Activated naive CD4-positive, alpha-beta T cell treated with anti-CD3 and anti-CD28 coated beads, Interleukin-2, amount 50 U/mL, for 16 hours (primary cell): ENCODE measurements around the gene NOXRED1.
"Not testable (repeated sequence)": the region's sequence is repeated elsewhere in the genome, so short reads cannot be mapped to it uniquely, and the experiment has no call there.

ENCODE experiments used
- DNase-seq: peaks from one replicate; pipeline ENCODE4 v3.0.0-alpha.2; 2020

The NOXRED1 gene, protein sequence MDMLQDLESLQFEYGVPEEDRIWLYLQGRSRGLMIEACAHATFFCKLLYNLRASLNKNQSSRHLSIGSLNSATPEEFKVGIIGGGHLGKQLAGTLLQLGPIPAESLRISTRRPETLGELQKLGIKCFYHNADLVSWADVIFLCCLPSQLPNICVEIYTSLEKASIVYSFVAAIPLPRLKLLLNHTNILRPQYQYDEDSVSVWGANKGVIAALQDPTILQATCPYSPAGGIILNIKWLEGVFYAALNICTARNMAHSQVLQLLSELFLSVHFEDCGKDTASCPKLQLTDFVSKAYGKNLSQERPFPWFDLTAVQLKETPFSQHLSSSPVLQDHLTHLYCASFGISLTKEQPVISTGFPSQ

GRCh38 chr14:77423423-77423822 lies at the start of gene NOXRED1:
Gene NOXRED1, minus strand, starts transcription at chr14:77423523. Its CDS starts 634 bp downstream, at chr14:77422889.
- DNase-seq: no peak

- no peak for DNase-seq
These were observed 47.0 kb upstream of the NOXRED1 start for GRCh38 chr14:77470224-77470870.

DNA sequence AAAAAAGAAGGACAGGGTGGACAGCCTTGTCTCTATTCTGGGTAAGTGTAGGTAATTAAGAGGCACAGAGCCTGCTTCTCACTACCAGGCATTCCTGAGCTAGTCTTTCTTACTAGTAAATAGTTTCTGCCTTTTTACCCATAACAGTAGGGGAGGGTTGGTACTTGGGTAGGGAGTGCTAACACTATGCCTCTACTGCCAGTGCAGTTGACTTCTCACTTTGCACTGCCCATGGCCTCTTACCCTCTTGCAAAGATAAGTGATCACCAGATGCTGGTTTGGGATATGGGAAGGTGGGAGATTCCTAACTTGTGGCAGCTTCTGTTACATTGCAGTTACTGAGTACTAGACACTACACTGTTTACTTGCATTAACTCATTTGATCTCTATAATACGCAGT lies 46.2 kb upstream of the NOXRED1 start:
- DNase-seq: no peak

GRCh38 chr14:77469067-77469505 lies 45.8 kb upstream of the NOXRED1 start:
- DNase-seq: no peak

DNA sequence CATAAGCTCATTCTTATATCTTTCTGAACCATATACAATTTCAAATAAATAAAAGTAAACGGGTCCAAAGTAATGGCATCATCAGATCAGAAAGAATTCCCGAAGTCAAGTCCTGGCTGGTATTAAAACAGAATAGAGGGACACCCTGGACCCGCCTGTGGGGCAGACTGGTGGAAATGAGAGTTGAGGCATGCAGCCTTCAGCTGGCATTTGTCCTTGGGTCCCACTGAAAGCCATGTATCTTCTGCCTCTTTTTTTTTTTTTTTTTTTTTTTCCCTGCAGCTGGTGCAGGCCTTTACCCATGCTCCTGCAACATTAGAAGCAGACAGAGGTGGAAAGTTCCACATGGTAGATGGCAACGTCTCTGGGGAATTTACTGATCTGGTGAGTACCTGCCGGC lies 44.5 kb upstream of the NOXRED1 start:
- DNase-seq: no peak

GRCh38 chr14:77459072-77459723 lies 35.9 kb upstream of the NOXRED1 start:
- peak; percentile 67 for DNase-seq

DNA sequence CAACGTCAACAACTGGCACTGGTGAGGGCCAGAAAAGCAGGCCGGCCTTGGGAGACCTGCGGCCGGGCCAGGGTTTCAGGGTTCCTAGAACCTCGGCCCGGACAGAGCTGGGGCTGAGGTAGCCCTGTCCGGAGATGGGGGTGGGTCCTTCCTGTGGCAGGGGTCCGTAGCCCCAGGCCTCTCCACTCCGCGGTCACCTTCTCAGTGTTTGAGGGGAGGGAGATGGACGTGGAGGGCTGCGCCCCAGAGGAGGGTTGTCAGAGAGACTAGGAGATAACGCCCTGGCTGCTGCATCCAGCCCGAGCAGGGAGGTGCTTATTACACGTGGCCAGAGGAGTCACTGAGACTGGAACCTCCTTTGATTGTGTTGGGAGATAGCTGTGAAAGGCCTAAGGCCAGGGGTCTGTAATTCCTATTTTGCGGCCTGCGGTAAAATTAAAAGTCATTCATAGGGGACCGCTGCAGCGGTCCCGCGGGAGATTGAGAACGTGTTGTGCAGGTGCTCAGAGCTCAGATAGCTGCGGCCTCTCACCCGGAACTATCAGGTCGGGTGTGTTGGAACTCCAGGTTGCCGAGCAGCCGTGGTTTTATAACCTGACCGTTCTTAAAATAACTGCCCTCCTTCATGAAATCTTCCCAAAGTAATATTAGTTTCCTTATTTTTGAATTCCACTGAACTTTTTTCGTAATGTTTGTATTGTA lies 35.1 kb upstream of the NOXRED1 start:
- peak; percentile 36 for DNase-seq

GRCh38 chr14:77457522-77458248 lies 34.4 kb upstream of the NOXRED1 start, which contains the start of the genes AHSA1 and VIPAS39:
Gene AHSA1, plus strand, starts transcription at chr14:77458093. Its CDS starts 97 bp downstream, at chr14:77458190.
Gene VIPAS39, minus strand, starts transcription at chr14:77457601. Its CDS starts 3,499 bp downstream, at chr14:77454102.
- DNase-seq: peak; percentile 92

GRCh38 chr14:77457115-77457521 lies 33.8 kb upstream of the NOXRED1 start:
- DNase-seq: peak; percentile 13

- no peak for DNase-seq
These were observed 32.8 kb upstream of the NOXRED1 start for GRCh38 chr14:77455966-77456640.

DNA sequence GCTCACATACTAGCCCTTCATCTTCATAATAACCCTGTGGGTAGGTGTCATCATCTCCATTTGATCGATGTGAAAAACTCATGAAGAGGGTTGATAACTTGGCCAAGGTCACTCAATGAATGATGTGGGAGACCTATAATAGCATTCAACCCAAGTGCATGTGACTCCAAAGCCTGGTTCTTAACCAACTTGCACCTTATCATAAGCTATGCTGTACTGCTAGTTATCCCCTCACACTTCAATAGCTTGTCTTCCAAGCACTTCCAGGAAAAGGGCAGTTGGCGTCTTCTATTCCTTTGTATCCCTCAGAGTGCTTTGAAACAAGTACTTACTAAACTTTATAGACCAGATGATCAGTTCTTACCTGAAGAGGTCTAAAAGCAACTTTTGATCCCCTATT lies 18.9 kb upstream of the NOXRED1 start:
- DNase-seq: no peak

DNA sequence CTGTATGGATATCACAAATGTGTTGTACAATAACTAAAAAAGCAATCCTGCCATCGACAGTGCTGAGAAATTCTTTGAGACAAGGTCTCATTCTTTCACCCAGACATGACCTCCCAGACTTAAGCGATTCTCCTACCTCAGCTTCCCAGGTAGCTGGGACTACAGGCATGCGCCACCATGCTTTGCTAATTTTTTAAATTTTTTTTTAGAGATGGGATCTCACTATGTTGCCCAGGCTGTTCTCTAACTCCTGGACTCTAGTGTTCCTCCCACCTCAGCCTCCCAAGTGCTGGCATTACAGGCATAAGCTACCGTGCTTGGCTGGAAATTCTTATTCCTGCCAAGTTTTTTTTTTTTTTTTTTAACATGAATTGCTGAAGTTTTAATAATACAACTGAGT lies 16.5 kb upstream of the NOXRED1 start:
- no peak for DNase-seq

DNA sequence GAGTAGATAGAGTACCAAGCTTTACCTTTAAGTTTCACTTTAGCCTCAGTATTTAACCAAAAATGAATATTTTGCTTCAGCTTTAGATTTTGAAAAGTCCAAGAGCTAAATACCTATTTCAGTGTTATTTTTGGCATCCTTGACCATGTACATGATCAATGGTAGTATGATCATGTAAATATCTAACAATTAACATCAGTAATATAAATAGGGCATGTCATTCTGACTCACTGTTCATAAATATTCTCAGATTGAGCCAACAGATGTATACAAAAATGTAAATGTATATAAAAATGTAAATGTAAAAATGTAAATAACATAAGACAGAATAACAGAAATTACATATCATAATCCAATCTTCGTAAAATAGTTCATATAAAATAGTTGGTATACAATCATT lies 15.3 kb upstream of the NOXRED1 start:
- DNase-seq: no peak

DNA sequence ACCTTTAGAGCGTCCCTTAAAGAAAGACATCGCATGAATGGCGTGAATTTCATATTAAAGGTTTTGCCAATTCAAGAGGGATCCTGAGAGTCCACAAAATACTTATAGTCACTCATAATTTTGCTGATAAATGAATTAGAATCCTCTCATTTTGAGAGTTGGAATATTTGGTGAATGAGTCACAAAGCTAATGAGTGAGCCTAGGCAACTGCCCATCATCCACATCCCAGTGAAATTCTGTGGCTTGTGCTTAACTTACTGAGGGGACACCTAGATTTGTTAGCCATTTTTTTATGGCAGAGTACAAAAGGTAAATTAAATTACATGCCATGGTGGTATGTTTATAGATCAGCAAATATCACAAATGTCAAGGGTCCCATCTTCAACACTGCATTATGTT lies 12.7 kb upstream of the NOXRED1 start:
- DNase-seq: no peak

DNA sequence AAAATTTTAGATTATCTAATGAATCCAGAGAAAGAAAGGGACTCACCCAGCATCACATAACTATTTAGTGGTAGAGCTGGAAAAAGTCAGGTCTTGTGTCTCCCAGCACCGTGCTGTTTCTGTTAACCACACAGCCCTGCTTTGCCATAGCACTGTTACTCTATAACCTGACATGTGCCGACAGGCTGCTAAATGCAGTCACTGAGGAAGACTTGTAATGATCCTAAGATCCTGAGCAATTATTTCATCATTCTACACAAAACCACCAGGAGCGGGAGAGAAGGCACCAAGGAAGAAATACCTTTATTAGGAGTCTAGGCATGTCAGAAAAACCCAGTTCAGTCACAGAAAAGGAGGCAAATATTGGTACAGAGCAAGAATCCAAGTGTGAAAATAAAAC lies 3.1 kb upstream of the NOXRED1 start:
- DNase-seq: no peak

DNA sequence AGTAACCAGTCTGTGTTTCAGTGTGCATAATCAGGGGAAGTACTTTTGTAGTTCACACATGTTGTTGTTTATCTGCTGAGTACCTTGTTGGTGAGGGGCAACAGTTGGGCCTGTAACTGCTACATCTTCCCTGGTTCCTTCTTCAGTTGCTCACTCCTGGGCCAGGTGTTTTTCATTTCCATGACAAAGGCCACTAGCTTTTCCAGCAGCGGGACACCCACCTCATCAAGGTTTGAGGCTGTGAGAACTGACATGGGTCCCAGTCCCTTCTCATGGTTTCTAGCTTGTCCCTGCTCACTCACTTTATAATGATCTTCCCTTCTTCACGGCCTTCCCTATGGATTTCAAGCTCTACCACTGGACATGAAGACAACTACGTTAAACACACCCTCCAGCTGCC lies 1.5 kb upstream of the NOXRED1 start:
- no peak for DNase-seq

DNA sequence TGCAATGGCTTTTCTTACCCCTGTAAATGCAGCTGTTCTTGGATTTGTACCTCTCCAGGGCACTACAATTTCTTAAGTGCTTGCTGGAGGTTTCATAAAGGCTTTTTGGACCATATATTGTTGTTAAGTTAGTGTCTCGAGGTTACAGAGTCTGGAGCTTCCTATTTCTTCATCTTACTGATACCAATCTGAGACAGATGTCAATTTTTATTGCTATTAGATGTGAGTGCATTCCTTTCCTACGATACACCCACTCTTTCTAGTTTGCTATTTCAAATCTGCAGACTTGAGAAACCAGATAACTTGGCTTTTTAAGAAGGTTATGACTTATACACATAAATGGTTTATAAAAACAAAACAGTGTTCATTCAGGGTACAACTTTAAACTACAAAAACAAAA lies 2.1 kb downstream of the NOXRED1 start:
- no peak for DNase-seq

GRCh38 chr14:77416836-77417235 lies 6.5 kb downstream of the NOXRED1 start:
- DNase-seq: no peak

GRCh38 chr14:77416098-77416497 lies 7.2 kb downstream of the NOXRED1 start:
- DNase-seq: not testable (repeated sequence)

GRCh38 chr14:77415403-77416030 lies 7.8 kb downstream of the NOXRED1 start:
- not testable (repeated sequence) for DNase-seq

GRCh38 chr14:77409131-77409533 lies 14.2 kb downstream of the NOXRED1 start:
- no peak for DNase-seq
